OCI-LY7 (cell line): Measurements from ENCODE around the gene MEAK7. TPM values are rescaled to one million over a fixed set of nuclear protein-coding genes. Genes with fewer than 3 reads are reported as not detected.

Experiments used
- BruUV-seq: library from RNA; stranded (reverse); fragments of 400-500 nt; replicated peaks from 2 replicates; lab custom pipeline; 2021; lab: Mats Ljungman, UMichigan
- CTCF ChIA-PET: fragments of 300-600 bp; sonication (Branson Sonifier 250); formaldehyde crosslinking; loops from one replicate; lab custom pipeline; 2022; ENCODE audit warnings: antibody characterized with exemption; ENCODE audit not compliant: unreplicated experiment; lab: Charles Lee
- POLR2A ChIA-PET: fragments of 300-600 bp; sonication (Branson Sonifier 250); formaldehyde crosslinking; loops from one replicate; lab custom pipeline; 2022; ENCODE audit warnings: antibody characterized with exemption; lab: Charles Lee
- DNase-seq: peaks from one replicate; pipeline ENCODE4 v3.0.0-alpha.2; 2015; ENCODE audit warnings: low spot score
- H2AFZ ChIP-seq: fragments of 200-600 bp; sonication (generic), shearing (Covaris generic); 2 replicates; pipeline ENCODE4 v1.6.1; 2014; ENCODE audit warnings: mild to moderate bottlenecking, antibody characterized with exemption, low read length, moderate library complexity
- H3K27ac ChIP-seq: fragments of 200-600 bp; sonication (generic); 2 replicates; pipeline ENCODE4 v1.5.1; 2014; ENCODE audit warnings: mixed run types, low read depth, mild to moderate bottlenecking, moderate library complexity, low read length, inconsistent platforms; ENCODE audit not compliant: poor library complexity, severe bottlenecking
- H3K36me3 ChIP-seq: fragments of 200-600 bp; sonication (generic); 2 replicates; pipeline ENCODE4 v1.6.1; 2014; ENCODE audit warnings: mild to moderate bottlenecking, antibody characterized with exemption, low read length, moderate library complexity, mixed read lengths; ENCODE audit not compliant: insufficient read depth
- H3K4me1 ChIP-seq: fragments of 200-600 bp; sonication (generic); 2 replicates; pipeline ENCODE4 v1.5.1; 2014; ENCODE audit warnings: mild to moderate bottlenecking, low read length; ENCODE audit not compliant: insufficient read depth, poor library complexity, severe bottlenecking
- H3K4me2 ChIP-seq: fragments of 200-600 bp; sonication (generic); 2 replicates; pipeline ENCODE4 v1.6.1; 2014; ENCODE audit warnings: mild to moderate bottlenecking, low read length
- H3K4me3 ChIP-seq: fragments of 200-600 bp; sonication (generic); 2 replicates; pipeline ENCODE4 v1.5.1; 2014; ENCODE audit warnings: mild to moderate bottlenecking, low read depth, low read length; ENCODE audit not compliant: poor library complexity, severe bottlenecking
- H3K79me2 ChIP-seq: fragments of 200-600 bp; sonication (generic); 2 replicates; pipeline ENCODE4 v1.6.1; 2016; ENCODE audit warnings: low read depth, mild to moderate bottlenecking, low read length, moderate library complexity, mixed read lengths; ENCODE audit not compliant: insufficient read depth
- H3K9me2 ChIP-seq: fragments of 200-600 bp; sonication (generic); 2 replicates; pipeline ENCODE4 v1.6.1; 2016; ENCODE audit warnings: mild to moderate bottlenecking, low read length, mixed read lengths; ENCODE audit not compliant: insufficient read depth
- H3K9me3 ChIP-seq: fragments of 200-600 bp; sonication (generic); 2 replicates; pipeline ENCODE4 v1.6.1; 2014; ENCODE audit warnings: mild to moderate bottlenecking, mixed run types, low read length, mixed read lengths
- H4K20me1 ChIP-seq: fragments of 200-600 bp; sonication (generic); 2 replicates; pipeline ENCODE4 v1.6.1; 2014; ENCODE audit warnings: mild to moderate bottlenecking, antibody characterized with exemption, low read length, moderate library complexity, mixed read lengths; ENCODE audit not compliant: insufficient read depth
- EZH2phosphoT487 ChIP-seq: fragments of 200-600 bp; sonication (generic); IDR thresholded peaks from 2 replicates; pipeline ENCODE4 v1.6.1; 2018; ENCODE audit warnings: low read depth, borderline replicate concordance, mild to moderate bottlenecking, mixed run types, antibody characterized with exemption, low read length, moderate library complexity, mixed read lengths
- intact Hi-C: fragments of 100-400 bp; cut with micrococcal nuclease; formaldehyde crosslinking; loops from one replicate; pipeline ENCODE4 v1.10.0; 2022; ENCODE audit not compliant: unreplicated experiment
- total RNA-seq, 2 experiments: library from RNA; depleted of rRNA in 1 of 2; stranded (reverse); fragments of >200 nt in 1 of 2; shearing (Covaris generic) in 1 of 2; gene quantifications; 2 replicates each; pipeline ENCODE4 v1.2.3, GENCODE V29; 2014 to 2022
- TF ChIP-seq, protein P1 (sequence below): fragments of 200-600 bp; sonication (generic); conservative IDR thresholded peaks from 2 replicates; pipeline ENCODE4 v1.5.1; 2014; ENCODE audit warnings: mild to moderate bottlenecking, antibody characterized with exemption, low read length, moderate library complexity, mixed read lengths

Gene MEAK7
- total RNA-seq, 2 experiments from 2014 or later, result 12.0 to 20.5 TPM

DNA sequence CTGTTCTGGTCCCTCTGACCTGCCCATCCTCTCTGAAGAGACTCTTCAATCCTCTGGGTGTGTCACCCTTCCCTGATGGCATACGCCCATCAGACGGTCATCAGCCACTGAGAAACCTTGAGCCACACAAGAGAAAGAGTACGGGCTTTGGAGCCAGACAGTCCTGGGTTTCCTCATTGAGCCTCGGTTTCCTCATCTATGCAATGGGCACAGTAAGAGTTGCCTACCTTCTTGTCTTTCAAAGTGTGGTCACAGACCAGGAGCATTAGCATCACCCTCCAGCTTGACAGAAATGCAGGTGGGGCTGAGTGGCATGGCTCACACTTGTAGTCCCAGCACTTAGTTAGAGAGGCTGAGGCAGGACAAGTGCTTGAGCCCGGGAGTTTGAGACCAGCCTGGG is 26.1 kb upstream of the MEAK7 start:
- Histone ChIP-seq H2AFZ (no peak overlapping the region), H3K79me2 (no peaks in the 10 kb centered on the region), H3K36me3 (no peaks in the 10 kb centered on the region), H3K9me3 (no peaks in the 10 kb centered on the region), H3K4me3 (no peak overlapping the region), H3K9me2 (no peaks in the 10 kb centered on the region), H3K4me2 (no peak overlapping the region), H3K27ac (no peak overlapping the region), H4K20me1 (no peaks in the 10 kb centered on the region), H3K4me1 (no peaks in the 10 kb centered on the region)
- POLR2A ChIA-PET, result no interaction called here
- no TSS peak for BruUV-seq
- intact Hi-C loops, result no loop called here
- CTCF ChIA-PET, result no interaction called here
- TF ChIP-seq, protein P1, sequence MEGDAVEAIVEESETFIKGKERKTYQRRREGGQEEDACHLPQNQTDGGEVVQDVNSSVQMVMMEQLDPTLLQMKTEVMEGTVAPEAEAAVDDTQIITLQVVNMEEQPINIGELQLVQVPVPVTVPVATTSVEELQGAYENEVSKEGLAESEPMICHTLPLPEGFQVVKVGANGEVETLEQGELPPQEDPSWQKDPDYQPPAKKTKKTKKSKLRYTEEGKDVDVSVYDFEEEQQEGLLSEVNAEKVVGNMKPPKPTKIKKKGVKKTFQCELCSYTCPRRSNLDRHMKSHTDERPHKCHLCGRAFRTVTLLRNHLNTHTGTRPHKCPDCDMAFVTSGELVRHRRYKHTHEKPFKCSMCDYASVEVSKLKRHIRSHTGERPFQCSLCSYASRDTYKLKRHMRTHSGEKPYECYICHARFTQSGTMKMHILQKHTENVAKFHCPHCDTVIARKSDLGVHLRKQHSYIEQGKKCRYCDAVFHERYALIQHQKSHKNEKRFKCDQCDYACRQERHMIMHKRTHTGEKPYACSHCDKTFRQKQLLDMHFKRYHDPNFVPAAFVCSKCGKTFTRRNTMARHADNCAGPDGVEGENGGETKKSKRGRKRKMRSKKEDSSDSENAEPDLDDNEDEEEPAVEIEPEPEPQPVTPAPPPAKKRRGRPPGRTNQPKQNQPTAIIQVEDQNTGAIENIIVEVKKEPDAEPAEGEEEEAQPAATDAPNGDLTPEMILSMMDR, result no peak
- no peak for TF ChIP-seq EZH2phosphoT487
- no peak for DNase-seq

DNA sequence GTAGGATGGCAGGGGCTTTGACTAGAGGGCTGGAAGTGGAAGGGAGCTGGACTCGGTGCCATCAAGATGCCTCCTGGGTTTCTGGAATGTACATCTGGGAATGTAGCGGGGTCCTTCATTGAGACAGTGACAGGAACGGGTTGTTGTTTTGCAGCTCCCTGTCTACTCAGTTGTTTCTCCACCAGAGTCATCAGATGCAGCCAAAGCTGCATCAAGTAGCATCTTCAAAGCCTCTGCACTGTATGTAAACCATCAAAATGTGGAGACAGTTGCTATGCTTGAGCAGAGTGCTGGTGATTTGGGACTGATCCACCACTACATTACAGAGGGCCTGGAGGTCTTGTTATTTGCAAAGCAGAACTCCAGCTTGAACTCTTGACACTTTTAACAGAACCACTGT is 25.1 kb upstream of the MEAK7 start:
- intact Hi-C loops, result no loop called here
- CTCF ChIA-PET, result no interaction called here
- no TSS peak for BruUV-seq

DNA sequence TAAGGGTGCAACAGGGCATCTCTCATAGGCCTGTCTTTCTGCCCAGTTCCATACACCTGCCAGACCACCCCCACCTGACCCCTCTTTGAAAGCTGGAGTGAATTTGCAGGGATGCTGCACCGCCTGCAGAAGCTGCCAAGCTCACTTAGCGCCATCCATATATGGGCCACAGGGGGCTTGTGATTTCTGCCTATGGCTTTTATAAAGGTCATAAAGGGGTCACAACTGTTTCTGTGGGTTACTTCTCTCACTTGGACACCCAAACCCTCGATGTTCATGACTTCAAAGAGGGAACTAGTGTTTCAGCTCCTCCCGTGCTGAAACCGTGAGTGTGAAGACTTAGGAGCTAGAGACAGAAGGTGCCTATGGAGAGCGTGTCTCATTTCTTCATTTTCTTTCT is 23.9 kb upstream of the MEAK7 start:
- Histone ChIP-seq H3K9me3 (no peaks in the 10 kb centered on the region), H4K20me1 (no peaks in the 10 kb centered on the region), H3K4me2 (no peak overlapping the region), H3K79me2 (no peaks in the 10 kb centered on the region), H3K27ac (no peak overlapping the region), H3K9me2 (no peaks in the 10 kb centered on the region), H2AFZ (no peak overlapping the region), H3K36me3 (no peaks in the 10 kb centered on the region), H3K4me3 (no peak overlapping the region), H3K4me1 (no peaks in the 10 kb centered on the region)
- TF ChIP-seq, protein P1, result no peak
- no peak for TF ChIP-seq EZH2phosphoT487
- no TSS peak for BruUV-seq
- ChIA-PET CTCF (no interaction called here), POLR2A (interaction anchor here (0.6 to 0.8 kb wide), 2 partner anchors 241 to 426 kb away, joined by 3 read pairs; no protein-coding TSS in a partner anchor)
- no peak for DNase-seq
- intact Hi-C loops, result no loop called here

More for the DNA sequence above, 25.1 kb upstream of the MEAK7 start:
- H3K36me3 ChIP-seq, result no peaks in the 10 kb centered on the region
- no peaks in the 10 kb centered on the region for H3K4me1 ChIP-seq
- no peaks in the 10 kb centered on the region for H4K20me1 ChIP-seq
- no peak overlapping the region for H3K4me3 ChIP-seq
- POLR2A ChIA-PET, result interaction anchor here (0.5 to 0.6 kb wide), 2 partner anchors 22 to 127 kb away, joined by 3 read pairs; no protein-coding TSS in a partner anchor
- DNase-seq, result no peak
- H3K79me2 ChIP-seq, result no peaks in the 10 kb centered on the region
- no peak overlapping the region for H3K4me2 ChIP-seq
- no peak overlapping the region for H3K27ac ChIP-seq
- no peaks in the 10 kb centered on the region for H3K9me3 ChIP-seq
- no peaks in the 10 kb centered on the region for H3K9me2 ChIP-seq
- TF ChIP-seq, protein P1, result no peak
- no peak for TF ChIP-seq EZH2phosphoT487
- H2AFZ ChIP-seq, result no peak overlapping the region
